Activated T-cell treated with anti-CD3 and anti-CD28 coated beads, Interleukin-2, amount 50 U/mL, for 4 hours (primary cell): ENCODE measurements around the gene CDC123. TPM values are rescaled to one million over a fixed set of nuclear protein-coding genes. Genes with fewer than 3 reads are reported as not detected.
A peak's percentile ranks its signal among the peaks of the same experiment; 100 is the strongest.
"Not testable (repeated sequence)": the region's sequence is repeated elsewhere in the genome, so short reads cannot be mapped to it uniquely, and the experiment has no call there.

Experiments used
- ATAC-seq, 2 donors: fragments of 200-7000 bp; cut with Tn5 transposase; one replicate each; pipeline ENCODE4 v1.10.0; 2021
- DNase-seq: peaks from one replicate; pipeline ENCODE4 v3.0.0-alpha.2; 2020
- H3K27me3 Mint-ChIP-seq: one replicate; pipeline ENCODE4 v1.8.0; 2021; ENCODE audit warnings: low read depth, mixed read lengths
- H3K36me3 Mint-ChIP-seq: one replicate; pipeline ENCODE4 v1.8.0; 2022; ENCODE audit warnings: mixed read lengths; ENCODE audit not compliant: insufficient read depth
- H3K4me1 Mint-ChIP-seq: one replicate; pipeline ENCODE4 v1.8.0; 2021; ENCODE audit warnings: low read depth, mixed read lengths
- H3K4me3 Mint-ChIP-seq: one replicate; pipeline ENCODE4 v1.8.0; 2021; ENCODE audit warnings: mild to moderate bottlenecking, moderate library complexity, mixed read lengths
- H3K9me3 Mint-ChIP-seq: one replicate; pipeline ENCODE4 v1.8.0; 2021; ENCODE audit warnings: mixed read lengths
- total RNA-seq, 3 donors: library from RNA; stranded (reverse); gene quantifications; one replicate each; pipeline ENCODE4 v1.2.1, GENCODE V29; 2021

The CDC123 gene
- total RNA-seq, 3 donors from 2014 or later, result 155 to 187 (median 158) TPM

- Mint-ChIP-seq H3K9me3 (no peaks in the 10 kb centered on the region), H3K36me3 (peaks cover 37% of the 10 kb centered on the region), H3K27me3 (no peaks in the 10 kb centered on the region)
These were observed 39.2 kb downstream of the CDC123 start for GRCh38 chr10:12235116-12235694.

GRCh38 chr10:12235796-12236195, 39.8 kb downstream of the CDC123 start:
- no peaks in the 10 kb centered on the region for H3K9me3 Mint-ChIP-seq
- no peak overlapping the region for H3K4me3 Mint-ChIP-seq
- ATAC-seq, result no peak
- DNase-seq, result no peak
- H3K27me3 Mint-ChIP-seq, result no peaks in the 10 kb centered on the region
- H3K36me3 Mint-ChIP-seq, result peaks cover 37% of the 10 kb centered on the region
- peaks cover 9% of the 10 kb centered on the region for H3K4me1 Mint-ChIP-seq

More at GRCh38 chr10:12235116-12235694, 39.2 kb downstream of the CDC123 start:
- no peak for ATAC-seq
- H3K4me3 Mint-ChIP-seq, result no peak overlapping the region
- peaks cover 3% of the 10 kb centered on the region for H3K4me1 Mint-ChIP-seq
- no peak for DNase-seq

- ATAC-seq, result no peak
- Mint-ChIP-seq H3K4me1 (peaks cover 26% of the 10 kb centered on the region), H3K4me3 (no peak overlapping the region), H3K9me3 (no peaks in the 10 kb centered on the region), H3K27me3 (no peaks in the 10 kb centered on the region), H3K36me3 (peaks cover 41% of the 10 kb centered on the region)
- DNase-seq, result no peak
These were observed 41.6 kb downstream of the CDC123 start for GRCh38 chr10:12237265-12238220.

- no peaks in the 10 kb centered on the region for H3K27me3 Mint-ChIP-seq
- DNase-seq, result no peak
- no peaks in the 10 kb centered on the region for H3K9me3 Mint-ChIP-seq
- no peak for ATAC-seq
- no peak overlapping the region for H3K4me3 Mint-ChIP-seq
- peaks cover 29% of the 10 kb centered on the region for H3K4me1 Mint-ChIP-seq
- peaks cover 40% of the 10 kb centered on the region for H3K36me3 Mint-ChIP-seq
These were observed 42.8 kb downstream of the CDC123 start for GRCh38 chr10:12238821-12239220.

GRCh38 chr10:12241810-12242529, 46.0 kb downstream of the CDC123 start:
- H3K4me1 Mint-ChIP-seq, result peaks cover 33% of the 10 kb centered on the region
- no peaks in the 10 kb centered on the region for H3K9me3 Mint-ChIP-seq
- DNase-seq (no peak), ATAC-seq (peak; percentile 84 to 93)
- H3K4me3 Mint-ChIP-seq, result peak overlapping the region; percentile 71
- H3K36me3 Mint-ChIP-seq, result peaks cover 39% of the 10 kb centered on the region
- no peaks in the 10 kb centered on the region for H3K27me3 Mint-ChIP-seq

GRCh38 chr10:12243864-12244620, 48.1 kb downstream of the CDC123 start:
- H3K4me1 Mint-ChIP-seq, result peaks cover 32% of the 10 kb centered on the region
- H3K9me3 Mint-ChIP-seq, result no peaks in the 10 kb centered on the region
- DNase-seq, result no peak
- H3K4me3 Mint-ChIP-seq, result no peak overlapping the region
- no peak for ATAC-seq
- peaks cover 35% of the 10 kb centered on the region for H3K36me3 Mint-ChIP-seq
- H3K27me3 Mint-ChIP-seq, result no peaks in the 10 kb centered on the region

GRCh38 chr10:12250181-12250580, 54.2 kb downstream of the CDC123 start:
- Mint-ChIP-seq H3K4me3 (no peak overlapping the region), H3K4me1 (no peaks in the 10 kb centered on the region), H3K27me3 (no peaks in the 10 kb centered on the region), H3K36me3 (peaks cover 27% of the 10 kb centered on the region), H3K9me3 (no peaks in the 10 kb centered on the region)
- ATAC-seq, result no peak
- DNase-seq, result no peak

- H3K36me3 Mint-ChIP-seq, result peaks cover 27% of the 10 kb centered on the region
- not testable (repeated sequence) for ATAC-seq, H3K27me3 Mint-ChIP-seq, H3K9me3 Mint-ChIP-seq, H3K4me3 Mint-ChIP-seq, H3K4me1 Mint-ChIP-seq, DNase-seq
These were observed 54.7 kb downstream of the CDC123 start for GRCh38 chr10:12250702-12251101.

- Mint-ChIP-seq H3K4me3 (no peak overlapping the region), H3K27me3 (no peaks in the 10 kb centered on the region), H3K36me3 (peaks cover 20% of the 10 kb centered on the region), H3K4me1 (no peaks in the 10 kb centered on the region), H3K9me3 (no peaks in the 10 kb centered on the region)
- no peak for ATAC-seq
- no peak for DNase-seq
These were observed 55.6 kb downstream of the CDC123 start for GRCh38 chr10:12251581-12251980.

- ATAC-seq, result no peak
- H3K27me3 Mint-ChIP-seq, result no peaks in the 10 kb centered on the region
- DNase-seq, result no peak
- H3K4me3 Mint-ChIP-seq, result no peak overlapping the region
- peaks cover 17% of the 10 kb centered on the region for H3K36me3 Mint-ChIP-seq
- no peaks in the 10 kb centered on the region for H3K9me3 Mint-ChIP-seq
- H3K4me1 Mint-ChIP-seq, result no peaks in the 10 kb centered on the region
These were observed 57.0 kb downstream of the CDC123 start for GRCh38 chr10:12252882-12253546.

- ATAC-seq (no peak), DNase-seq (no peak)
- no peaks in the 10 kb centered on the region for H3K27me3 Mint-ChIP-seq
- no peaks in the 10 kb centered on the region for H3K4me1 Mint-ChIP-seq
- H3K4me3 Mint-ChIP-seq, result no peak overlapping the region
- peaks cover 13% of the 10 kb centered on the region for H3K36me3 Mint-ChIP-seq
- no peaks in the 10 kb centered on the region for H3K9me3 Mint-ChIP-seq
These were observed 59.1 kb downstream of the CDC123 start for GRCh38 chr10:12255048-12255447.

- Mint-ChIP-seq H3K9me3 (no peaks in the 10 kb centered on the region), H3K27me3 (no peaks in the 10 kb centered on the region), H3K4me1 (peaks cover 8% of the 10 kb centered on the region), H3K4me3 (no peak overlapping the region), H3K36me3 (peaks cover 4% of the 10 kb centered on the region)
- no peak for DNase-seq
- no peak for ATAC-seq
These were observed 64.0 kb downstream of the CDC123 start for GRCh38 chr10:12259988-12260387.

- Mint-ChIP-seq H3K27me3 (no peaks in the 10 kb centered on the region), H3K9me3 (no peaks in the 10 kb centered on the region), H3K36me3 (peaks cover 3% of the 10 kb centered on the region), H3K4me1 (peaks cover 12% of the 10 kb centered on the region), H3K4me3 (no peak overlapping the region)
- DNase-seq (no peak), ATAC-seq (no peak)
These were observed 66.4 kb downstream of the CDC123 start for GRCh38 chr10:12262278-12262981.
